ENCODE results near the gene INAVA. TPM values are rescaled to one million over a fixed set of nuclear protein-coding genes. Genes with fewer than 3 reads are reported as not detected.
"Not testable (repeated sequence)": the region's sequence is repeated elsewhere in the genome, so short reads cannot be mapped to it uniquely, and the experiment has no call there.

The INAVA gene
- total RNA-seq, 1 donor from 2014 or later = 35.8 TPM

- H3K27me3 Mint-ChIP-seq (ENCODE audit: unreplicated experiment) = peaks cover 7% of the 10 kb centered on the region
- no peak overlapping the region for H3K4me3 Mint-ChIP-seq (ENCODE audit: unreplicated experiment)
- H3K9me3 Mint-ChIP-seq (ENCODE audit: unreplicated experiment) = no peaks in the 10 kb centered on the region
- H3K27ac Mint-ChIP-seq (ENCODE audit: unreplicated experiment) = no peak overlapping the region
- TF ChIP-seq, protein P1, sequence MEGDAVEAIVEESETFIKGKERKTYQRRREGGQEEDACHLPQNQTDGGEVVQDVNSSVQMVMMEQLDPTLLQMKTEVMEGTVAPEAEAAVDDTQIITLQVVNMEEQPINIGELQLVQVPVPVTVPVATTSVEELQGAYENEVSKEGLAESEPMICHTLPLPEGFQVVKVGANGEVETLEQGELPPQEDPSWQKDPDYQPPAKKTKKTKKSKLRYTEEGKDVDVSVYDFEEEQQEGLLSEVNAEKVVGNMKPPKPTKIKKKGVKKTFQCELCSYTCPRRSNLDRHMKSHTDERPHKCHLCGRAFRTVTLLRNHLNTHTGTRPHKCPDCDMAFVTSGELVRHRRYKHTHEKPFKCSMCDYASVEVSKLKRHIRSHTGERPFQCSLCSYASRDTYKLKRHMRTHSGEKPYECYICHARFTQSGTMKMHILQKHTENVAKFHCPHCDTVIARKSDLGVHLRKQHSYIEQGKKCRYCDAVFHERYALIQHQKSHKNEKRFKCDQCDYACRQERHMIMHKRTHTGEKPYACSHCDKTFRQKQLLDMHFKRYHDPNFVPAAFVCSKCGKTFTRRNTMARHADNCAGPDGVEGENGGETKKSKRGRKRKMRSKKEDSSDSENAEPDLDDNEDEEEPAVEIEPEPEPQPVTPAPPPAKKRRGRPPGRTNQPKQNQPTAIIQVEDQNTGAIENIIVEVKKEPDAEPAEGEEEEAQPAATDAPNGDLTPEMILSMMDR (IDR thresholded peaks at IDR 0.05; ENCODE audit: unreplicated experiment) = no peak
- DNase-seq (ENCODE audit: low spot score) = no peak
- no peaks in the 10 kb centered on the region for H3K36me3 Mint-ChIP-seq (ENCODE audit: low read depth, unreplicated experiment)
- no peaks in the 10 kb centered on the region for H3K4me1 Mint-ChIP-seq (ENCODE audit: unreplicated experiment)
Measured at GRCh38 chr1:200921571-200922110, 26.9 kb downstream of the INAVA start.

- Mint-ChIP-seq H3K4me3 (ENCODE audit: unreplicated experiment) (no peak overlapping the region), H3K27me3 (ENCODE audit: unreplicated experiment) (peaks cover 7% of the 10 kb centered on the region), H3K4me1 (ENCODE audit: unreplicated experiment) (no peaks in the 10 kb centered on the region), H3K36me3 (ENCODE audit: low read depth, unreplicated experiment) (no peaks in the 10 kb centered on the region), H3K27ac (ENCODE audit: unreplicated experiment) (no peak overlapping the region), H3K9me3 (ENCODE audit: unreplicated experiment) (no peaks in the 10 kb centered on the region)
- TF ChIP-seq, protein P1 (IDR thresholded peaks at IDR 0.05; ENCODE audit: unreplicated experiment) = no peak
- DNase-seq (ENCODE audit: low spot score) = no peak
Measured at GRCh38 chr1:200922406-200922805, 27.7 kb downstream of the INAVA start.

DNA sequence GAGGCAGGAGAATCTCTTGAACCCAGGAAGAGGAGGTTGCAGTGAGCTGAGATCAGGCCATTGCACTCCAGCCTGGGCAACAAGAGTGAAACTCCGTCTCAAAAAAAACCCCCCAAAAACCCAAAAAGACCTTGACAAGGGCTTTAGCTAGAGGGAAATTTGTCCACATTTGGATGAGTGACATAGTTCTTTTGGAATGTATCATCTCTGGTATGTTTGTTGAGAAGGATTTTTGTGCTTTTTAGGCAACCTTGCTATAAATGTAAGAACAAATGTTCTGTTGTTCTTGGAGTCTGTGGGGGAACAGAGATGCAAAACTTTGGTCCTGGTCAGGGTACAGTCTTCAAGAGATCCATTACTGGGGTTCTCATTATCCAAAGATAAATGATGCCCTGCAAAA is 28.9 kb downstream of the INAVA start:
- H3K9me3 Mint-ChIP-seq (ENCODE audit: unreplicated experiment) = no peaks in the 10 kb centered on the region
- no peak overlapping the region for H3K4me3 Mint-ChIP-seq (ENCODE audit: unreplicated experiment)
- DNase-seq (ENCODE audit: low spot score) = no peak
- H3K27ac Mint-ChIP-seq (ENCODE audit: unreplicated experiment) = no peak overlapping the region
- H3K4me1 Mint-ChIP-seq (ENCODE audit: unreplicated experiment) = no peaks in the 10 kb centered on the region
- no peaks in the 10 kb centered on the region for H3K36me3 Mint-ChIP-seq (ENCODE audit: low read depth, unreplicated experiment)
- peaks cover 10% of the 10 kb centered on the region for H3K27me3 Mint-ChIP-seq (ENCODE audit: unreplicated experiment)
- TF ChIP-seq, protein P1 (IDR thresholded peaks at IDR 0.05; ENCODE audit: unreplicated experiment) = no peak

GRCh38 chr1:200925831-200926230 is 31.1 kb downstream of the INAVA start:
- H3K27me3 Mint-ChIP-seq (ENCODE audit: unreplicated experiment) = peaks cover 8% of the 10 kb centered on the region
- no peaks in the 10 kb centered on the region for H3K4me1 Mint-ChIP-seq (ENCODE audit: unreplicated experiment)
- TF ChIP-seq, protein P1 (IDR thresholded peaks at IDR 0.05; ENCODE audit: unreplicated experiment) = no peak
- H3K36me3 Mint-ChIP-seq (ENCODE audit: low read depth, unreplicated experiment) = no peaks in the 10 kb centered on the region
- H3K9me3 Mint-ChIP-seq (ENCODE audit: unreplicated experiment) = no peaks in the 10 kb centered on the region
- H3K27ac Mint-ChIP-seq (ENCODE audit: unreplicated experiment) = no peak overlapping the region
- no peak for DNase-seq (ENCODE audit: low spot score)
- H3K4me3 Mint-ChIP-seq (ENCODE audit: unreplicated experiment) = no peak overlapping the region

- H3K27me3 Mint-ChIP-seq (ENCODE audit: unreplicated experiment) = peaks cover 4% of the 10 kb centered on the region
- no peak for DNase-seq (ENCODE audit: low spot score)
Measured at GRCh38 chr1:200929530-200930278, 35.0 kb downstream of the INAVA start.

GRCh38 chr1:200930285-200930684 is 35.6 kb downstream of the INAVA start:
- H3K27me3 Mint-ChIP-seq (ENCODE audit: unreplicated experiment); H3K4me3 Mint-ChIP-seq (ENCODE audit: unreplicated experiment); H3K9me3 Mint-ChIP-seq (ENCODE audit: unreplicated experiment); H3K4me1 Mint-ChIP-seq (ENCODE audit: unreplicated experiment); H3K36me3 Mint-ChIP-seq (ENCODE audit: low read depth, unreplicated experiment); H3K27ac Mint-ChIP-seq (ENCODE audit: unreplicated experiment); DNase-seq (ENCODE audit: low spot score): not testable (repeated sequence)

More at GRCh38 chr1:200929530-200930278, 35.0 kb downstream of the INAVA start:
- Mint-ChIP-seq H3K4me3 (ENCODE audit: unreplicated experiment) (no peak overlapping the region), H3K9me3 (ENCODE audit: unreplicated experiment) (no peaks in the 10 kb centered on the region), H3K27ac (ENCODE audit: unreplicated experiment) (no peak overlapping the region), H3K36me3 (ENCODE audit: low read depth, unreplicated experiment) (no peaks in the 10 kb centered on the region), H3K4me1 (ENCODE audit: unreplicated experiment) (no peaks in the 10 kb centered on the region)
- TF ChIP-seq, protein P1 (IDR thresholded peaks at IDR 0.05; ENCODE audit: unreplicated experiment) = no peak
